ENCODE results near the gene GIPC2. TPM values are rescaled to one million over a fixed set of nuclear protein-coding genes. Genes with fewer than 3 reads are reported as not detected.

The GIPC2 gene
- total and polyA plus RNA-seq, 9 of the 15 experiments (the other 6 are each of a cell fraction or from before 2014, with no cell fraction given), result 0.01 to 0.05 (median 0.04) TPM; not detected in 3

DNA sequence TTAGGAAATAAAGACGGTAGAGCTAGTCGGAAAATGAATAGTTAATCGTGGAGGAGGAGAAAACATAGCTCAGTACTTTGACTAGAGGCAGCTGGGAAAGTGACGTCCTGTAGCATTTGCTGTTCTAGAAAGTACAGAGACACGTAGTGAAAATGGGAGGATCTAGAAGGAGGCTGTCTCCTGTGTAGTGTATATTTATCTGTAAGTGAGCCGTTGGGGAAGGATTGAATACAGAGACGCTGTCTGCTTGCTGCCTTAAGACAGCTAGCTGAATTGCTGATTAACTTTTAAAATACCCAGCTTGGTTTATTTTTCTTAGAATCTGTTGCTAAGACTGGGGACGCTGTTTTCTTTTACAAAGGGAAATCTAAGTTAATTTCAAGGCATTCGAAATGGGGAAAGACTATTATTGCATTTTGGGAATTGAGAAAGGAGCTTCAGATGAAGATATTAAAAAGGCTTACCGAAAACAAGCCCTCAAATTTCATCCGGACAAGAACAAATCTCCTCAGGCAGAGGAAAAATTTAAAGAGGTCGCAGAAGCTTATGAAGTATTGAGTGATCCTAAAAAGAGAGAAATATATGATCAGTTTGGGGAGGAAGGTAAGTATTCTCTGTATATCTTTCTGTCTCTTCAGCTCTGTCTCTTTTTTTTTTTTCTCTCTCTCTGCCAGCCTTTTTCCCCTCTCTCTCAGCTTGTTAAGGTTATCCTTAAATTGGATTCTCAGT is 40.9 kb upstream of the GIPC2 start, which contains the start of gene DNAJB4 (continued):
- TF ChIP-seq EWSR1 (IDR thresholded peaks at IDR 0.05; ENCODE audit: borderline replicate concordance, low read depth, partially characterized antibody) (no peak), NBN (IDR thresholded peaks at IDR 0.05; ENCODE audit: low read depth) (0 out of 2 replicates have a peak, but pooled peaks have one; percentile 6), ZNF146 (CRISPR knock-in tag; IDR thresholded peaks at IDR 0.05; ENCODE audit: unreplicated experiment) (no peak), BRF2 (IDR thresholded peaks at IDR 0.05; ENCODE audit: borderline replicate concordance, insufficient read depth, insufficient read length) (no peak), MXI1 (IDR thresholded peaks at IDR 0.05; ENCODE audit: low read depth, low read length) (no peak), HNRNPL (IDR thresholded peaks at IDR 0.05; ENCODE audit: low read depth, low read length) (no peak), ZBTB40 (IDR thresholded peaks at IDR 0.05) (no peak), ZBTB40 (CRISPR knock-in tag; IDR thresholded peaks at IDR 0.05) (no peak)
- TF ChIP-seq, protein P1, sequence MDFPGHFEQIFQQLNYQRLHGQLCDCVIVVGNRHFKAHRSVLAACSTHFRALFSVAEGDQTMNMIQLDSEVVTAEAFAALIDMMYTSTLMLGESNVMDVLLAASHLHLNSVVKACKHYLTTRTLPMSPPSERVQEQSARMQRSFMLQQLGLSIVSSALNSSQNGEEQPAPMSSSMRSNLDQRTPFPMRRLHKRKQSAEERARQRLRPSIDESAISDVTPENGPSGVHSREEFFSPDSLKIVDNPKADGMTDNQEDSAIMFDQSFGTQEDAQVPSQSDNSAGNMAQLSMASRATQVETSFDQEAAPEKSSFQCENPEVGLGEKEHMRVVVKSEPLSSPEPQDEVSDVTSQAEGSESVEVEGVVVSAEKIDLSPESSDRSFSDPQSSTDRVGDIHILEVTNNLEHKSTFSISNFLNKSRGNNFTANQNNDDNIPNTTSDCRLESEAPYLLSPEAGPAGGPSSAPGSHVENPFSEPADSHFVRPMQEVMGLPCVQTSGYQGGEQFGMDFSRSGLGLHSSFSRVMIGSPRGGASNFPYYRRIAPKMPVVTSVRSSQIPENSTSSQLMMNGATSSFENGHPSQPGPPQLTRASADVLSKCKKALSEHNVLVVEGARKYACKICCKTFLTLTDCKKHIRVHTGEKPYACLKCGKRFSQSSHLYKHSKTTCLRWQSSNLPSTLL (IDR thresholded peaks at IDR 0.05), result no peak
- TF ChIP-seq, protein P2, sequence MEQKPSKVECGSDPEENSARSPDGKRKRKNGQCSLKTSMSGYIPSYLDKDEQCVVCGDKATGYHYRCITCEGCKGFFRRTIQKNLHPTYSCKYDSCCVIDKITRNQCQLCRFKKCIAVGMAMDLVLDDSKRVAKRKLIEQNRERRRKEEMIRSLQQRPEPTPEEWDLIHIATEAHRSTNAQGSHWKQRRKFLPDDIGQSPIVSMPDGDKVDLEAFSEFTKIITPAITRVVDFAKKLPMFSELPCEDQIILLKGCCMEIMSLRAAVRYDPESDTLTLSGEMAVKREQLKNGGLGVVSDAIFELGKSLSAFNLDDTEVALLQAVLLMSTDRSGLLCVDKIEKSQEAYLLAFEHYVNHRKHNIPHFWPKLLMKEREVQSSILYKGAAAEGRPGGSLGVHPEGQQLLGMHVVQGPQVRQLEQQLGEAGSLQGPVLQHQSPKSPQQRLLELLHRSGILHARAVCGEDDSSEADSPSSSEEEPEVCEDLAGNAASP (IDR thresholded peaks at IDR 0.05), result no peak
- TF ChIP-seq, protein P3, sequence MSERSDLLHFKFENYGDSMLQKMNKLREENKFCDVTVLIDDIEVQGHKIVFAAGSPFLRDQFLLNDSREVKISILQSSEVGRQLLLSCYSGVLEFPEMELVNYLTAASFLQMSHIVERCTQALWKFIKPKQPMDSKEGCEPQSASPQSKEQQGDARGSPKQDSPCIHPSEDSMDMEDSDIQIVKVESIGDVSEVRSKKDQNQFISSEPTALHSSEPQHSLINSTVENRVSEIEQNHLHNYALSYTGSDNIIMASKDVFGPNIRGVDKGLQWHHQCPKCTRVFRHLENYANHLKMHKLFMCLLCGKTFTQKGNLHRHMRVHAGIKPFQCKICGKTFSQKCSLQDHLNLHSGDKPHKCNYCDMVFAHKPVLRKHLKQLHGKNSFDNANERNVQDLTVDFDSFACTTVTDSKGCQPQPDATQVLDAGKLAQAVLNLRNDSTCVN (CRISPR knock-in tag; IDR thresholded peaks at IDR 0.05), result no peak

All from K562 (cell line).